Activated gamma-delta T cell treated with Interleukin-2 at 50 U/mL for 16 hours (primary cell): ENCODE measurements around the gene ZSCAN31.
A peak's percentile ranks its signal among the peaks of the same experiment; 100 is the strongest.
"Not testable (repeated sequence)": the region's sequence is repeated elsewhere in the genome, so short reads cannot be mapped to it uniquely, and the experiment has no call there.

Experiments used
- DNase-seq: peaks from one replicate; pipeline ENCODE4 v3.0.0-alpha.2; 2020

ZSCAN31 gene

GRCh38 chr6:28312939-28313338 lies 23.0 kb downstream of the ZSCAN31 start:
- DNase-seq, result no peak

- no peak for DNase-seq
Measured at GRCh38 chr6:28311139-28311823, 24.7 kb downstream of the ZSCAN31 start.

GRCh38 chr6:28306363-28306762 lies 29.6 kb downstream of the ZSCAN31 start:
- not testable (repeated sequence) for DNase-seq

GRCh38 chr6:28303570-28303969 lies 32.4 kb downstream of the ZSCAN31 start:
- no peak for DNase-seq

GRCh38 chr6:28296520-28297060 lies 39.4 kb downstream of the ZSCAN31 start:
- no peak for DNase-seq

GRCh38 chr6:28295326-28295725 lies 40.6 kb downstream of the ZSCAN31 start:
- no peak for DNase-seq

GRCh38 chr6:28291573-28291972 lies 44.4 kb downstream of the ZSCAN31 start:
- no peak for DNase-seq

- DNase-seq, result no peak
Measured at GRCh38 chr6:28282926-28283325, 53.0 kb downstream of the ZSCAN31 start.

- DNase-seq, result peak; percentile 29
Measured at GRCh38 chr6:28281288-28282064, 54.5 kb downstream of the ZSCAN31 start, which contains the start of gene PGBD1. Gene PGBD1, plus strand, starts transcription at chr6:28281572. Its CDS starts 2,242 bp downstream, at chr6:28283814.

GRCh38 chr6:28280595-28281287 lies 55.2 kb downstream of the ZSCAN31 start:
- no peak for DNase-seq

- DNase-seq, result no peak
Measured at GRCh38 chr6:28277746-28278145, 58.2 kb downstream of the ZSCAN31 start.

GRCh38 chr6:28274888-28275287 lies 61.1 kb downstream of the ZSCAN31 start:
- no peak for DNase-seq
